ENCODE measurements around the gene P4HB.

DNA sequence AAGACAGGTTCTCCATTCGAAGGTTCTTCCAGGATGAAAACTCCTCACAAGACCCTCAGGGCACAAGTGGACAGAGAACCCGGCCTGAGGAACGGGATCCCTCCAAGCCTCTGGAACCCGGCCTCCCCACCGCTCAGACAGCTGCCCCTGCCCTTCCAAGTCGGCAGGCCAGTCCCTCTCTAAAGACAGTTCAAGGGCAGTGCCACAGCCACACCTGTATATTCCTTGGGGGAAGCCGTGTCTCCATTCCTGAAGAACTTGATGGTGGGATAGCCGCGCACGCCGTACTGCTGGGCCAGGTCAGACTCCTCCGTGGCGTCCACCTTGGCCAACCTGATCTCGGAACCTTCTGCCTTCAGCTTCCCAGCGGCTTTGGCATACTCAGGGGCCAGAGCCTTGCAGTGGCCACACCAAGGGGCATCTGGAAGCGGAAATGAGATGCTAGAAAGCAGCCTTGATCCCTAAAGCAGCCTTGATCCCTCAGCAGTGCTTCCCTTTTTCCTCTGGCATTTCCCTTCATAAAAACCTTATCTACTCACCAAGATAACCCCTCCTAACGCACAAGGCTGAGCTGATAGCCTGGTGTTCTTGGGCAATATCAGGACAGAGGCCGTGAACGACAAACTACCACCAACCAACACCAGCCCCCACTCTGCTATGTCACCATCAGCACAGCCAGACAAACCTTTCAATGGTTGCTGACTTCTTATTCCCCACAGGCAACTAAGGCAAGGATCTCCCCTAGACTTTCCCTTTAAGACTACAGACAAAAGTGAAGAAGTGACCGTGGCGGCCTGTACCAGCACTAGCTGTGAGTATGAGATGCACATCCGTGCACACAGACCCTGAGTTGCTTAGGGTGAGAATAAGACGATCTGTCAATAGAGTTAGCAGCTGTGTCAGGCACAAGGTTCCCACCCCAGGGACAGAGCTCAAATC lies 1.1 kb downstream of the P4HB start:
- no peak for TF ChIP-seq CTCF (IDR thresholded peaks at IDR 0.05; ENCODE audit: insufficient read depth, low read length)
- TF ChIP-seq POLR2AphosphoS5 (IDR thresholded peaks at IDR 0.05; ENCODE audit: low read depth) = peak; percentile 28
- TF ChIP-seq, protein P1, sequence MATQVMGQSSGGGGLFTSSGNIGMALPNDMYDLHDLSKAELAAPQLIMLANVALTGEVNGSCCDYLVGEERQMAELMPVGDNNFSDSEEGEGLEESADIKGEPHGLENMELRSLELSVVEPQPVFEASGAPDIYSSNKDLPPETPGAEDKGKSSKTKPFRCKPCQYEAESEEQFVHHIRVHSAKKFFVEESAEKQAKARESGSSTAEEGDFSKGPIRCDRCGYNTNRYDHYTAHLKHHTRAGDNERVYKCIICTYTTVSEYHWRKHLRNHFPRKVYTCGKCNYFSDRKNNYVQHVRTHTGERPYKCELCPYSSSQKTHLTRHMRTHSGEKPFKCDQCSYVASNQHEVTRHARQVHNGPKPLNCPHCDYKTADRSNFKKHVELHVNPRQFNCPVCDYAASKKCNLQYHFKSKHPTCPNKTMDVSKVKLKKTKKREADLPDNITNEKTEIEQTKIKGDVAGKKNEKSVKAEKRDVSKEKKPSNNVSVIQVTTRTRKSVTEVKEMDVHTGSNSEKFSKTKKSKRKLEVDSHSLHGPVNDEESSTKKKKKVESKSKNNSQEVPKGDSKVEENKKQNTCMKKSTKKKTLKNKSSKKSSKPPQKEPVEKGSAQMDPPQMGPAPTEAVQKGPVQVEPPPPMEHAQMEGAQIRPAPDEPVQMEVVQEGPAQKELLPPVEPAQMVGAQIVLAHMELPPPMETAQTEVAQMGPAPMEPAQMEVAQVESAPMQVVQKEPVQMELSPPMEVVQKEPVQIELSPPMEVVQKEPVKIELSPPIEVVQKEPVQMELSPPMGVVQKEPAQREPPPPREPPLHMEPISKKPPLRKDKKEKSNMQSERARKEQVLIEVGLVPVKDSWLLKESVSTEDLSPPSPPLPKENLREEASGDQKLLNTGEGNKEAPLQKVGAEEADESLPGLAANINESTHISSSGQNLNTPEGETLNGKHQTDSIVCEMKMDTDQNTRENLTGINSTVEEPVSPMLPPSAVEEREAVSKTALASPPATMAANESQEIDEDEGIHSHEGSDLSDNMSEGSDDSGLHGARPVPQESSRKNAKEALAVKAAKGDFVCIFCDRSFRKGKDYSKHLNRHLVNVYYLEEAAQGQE (IDR thresholded peaks at IDR 0.05; ENCODE audit: insufficient replicate concordance, low read depth) = no peak
- TF ChIP-seq GABPA (IDR thresholded peaks at IDR 0.05; ENCODE audit: low read depth) = no peak
- no peak for TF ChIP-seq SPI1 (IDR thresholded peaks at IDR 0.05; ENCODE audit: borderline replicate concordance, low read depth)

Measured in HL-60 (cell line).